NCI-H345 treated with DMSO at 0.1 percent for 48 hours (cell line): ENCODE data around the gene SPATA16.

ENCODE experiments used
- DNase-seq: peaks from one replicate; lab custom pipeline; 2025; ENCODE audit not compliant: unreplicated experiment; lab: John Stamatoyannopoulos, UW

Gene SPATA16

DNA sequence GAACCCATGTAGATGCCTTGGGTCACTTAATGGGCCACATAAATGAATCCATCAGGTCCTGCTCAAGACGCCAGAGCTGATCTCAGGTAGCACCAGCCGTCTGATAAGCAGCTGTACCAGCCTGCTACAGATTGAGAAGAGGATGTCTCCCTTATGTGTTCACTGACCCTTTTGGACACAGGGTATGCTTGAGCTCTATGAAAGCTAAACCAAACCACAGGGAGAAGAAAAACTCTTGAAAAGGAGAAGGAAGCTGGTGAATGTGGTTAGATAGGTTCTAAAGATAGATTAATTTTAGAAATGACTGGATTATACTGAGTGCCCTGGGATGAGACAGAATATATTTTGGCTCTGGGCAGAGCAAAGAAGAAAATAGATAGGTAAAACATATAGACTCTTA lies 187.5 kb downstream of the SPATA16 start:
- no peak for DNase-seq

GRCh38 chr3:172951511-172951910 lies 189.5 kb downstream of the SPATA16 start:
- no peak for DNase-seq

GRCh38 chr3:172946061-172946460 lies 195.0 kb downstream of the SPATA16 start:
- DNase-seq = no peak

DNA sequence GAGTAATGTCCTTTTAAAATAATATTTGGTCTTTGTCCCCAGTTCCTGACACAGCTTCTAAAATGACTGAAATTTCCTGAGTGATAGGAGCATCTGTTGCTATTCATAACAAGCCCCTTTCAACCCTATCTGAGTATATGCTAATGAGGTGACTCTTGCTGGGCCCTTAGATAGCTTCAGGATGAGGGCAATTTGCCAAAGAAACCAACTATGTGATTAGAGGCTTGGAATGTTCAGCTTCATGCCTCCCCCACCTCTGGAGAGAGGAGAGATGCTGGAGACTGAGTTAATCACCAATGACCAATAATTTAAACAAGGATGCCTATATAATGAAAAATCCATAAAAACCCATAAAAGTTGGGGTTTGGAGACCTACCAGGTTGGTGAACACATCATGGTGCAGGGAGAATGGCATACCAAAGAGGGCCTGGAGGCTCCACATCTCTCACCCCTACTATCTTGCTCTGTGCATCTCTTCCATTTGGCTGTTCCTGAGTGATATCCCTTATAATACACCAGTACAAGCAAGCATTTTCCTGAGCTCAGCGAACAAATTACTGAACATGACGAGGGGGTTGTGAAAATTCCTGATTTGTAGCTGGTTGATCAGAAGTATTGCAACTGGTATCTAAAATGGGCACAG lies 201.3 kb downstream of the SPATA16 start:
- no peak for DNase-seq

DNA sequence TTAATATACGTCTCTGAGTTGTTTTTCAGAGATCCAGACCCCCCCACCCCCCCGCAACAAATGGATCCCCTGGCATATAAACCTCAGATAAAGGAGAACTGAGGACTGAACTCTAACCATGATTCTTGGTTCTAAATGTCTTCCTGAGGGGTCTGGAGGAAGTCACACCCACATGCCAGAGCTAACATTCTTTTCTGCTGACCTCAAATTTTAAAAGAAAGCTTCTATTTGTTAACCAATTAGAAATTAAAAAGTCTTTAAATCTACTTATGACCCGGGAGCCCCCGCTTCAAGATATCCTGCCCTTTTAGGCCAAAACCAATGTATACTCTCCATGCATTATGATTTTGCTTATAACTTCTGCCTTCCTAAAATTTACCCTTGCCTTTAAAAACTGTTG lies 202.2 kb downstream of the SPATA16 start:
- no peak for DNase-seq

DNA sequence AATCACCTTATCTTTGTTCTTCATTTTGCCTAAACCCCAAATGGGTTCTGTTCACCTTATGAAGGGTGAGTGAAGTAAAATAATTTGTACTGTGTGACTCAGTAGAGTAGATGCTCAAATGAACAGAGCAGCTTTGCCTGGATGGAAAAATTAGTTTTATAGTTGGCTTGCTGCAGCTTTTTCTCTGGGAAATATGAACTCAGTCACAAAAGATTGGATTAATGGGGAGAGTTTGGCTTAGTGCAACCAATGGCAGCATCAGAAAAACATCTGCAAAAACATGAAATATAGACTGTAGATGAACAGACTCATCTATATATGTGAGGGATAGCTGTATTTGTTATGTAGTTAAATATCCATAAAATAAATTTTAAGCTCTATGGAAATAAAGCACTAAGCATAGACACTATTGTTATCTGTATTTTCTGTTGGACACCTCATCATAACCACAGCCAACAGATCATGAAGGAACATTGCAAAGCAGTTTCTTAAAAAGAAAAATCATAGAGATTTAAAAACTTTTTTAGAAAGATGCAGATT lies 209.2 kb downstream of the SPATA16 start:
- no peak for DNase-seq

DNA sequence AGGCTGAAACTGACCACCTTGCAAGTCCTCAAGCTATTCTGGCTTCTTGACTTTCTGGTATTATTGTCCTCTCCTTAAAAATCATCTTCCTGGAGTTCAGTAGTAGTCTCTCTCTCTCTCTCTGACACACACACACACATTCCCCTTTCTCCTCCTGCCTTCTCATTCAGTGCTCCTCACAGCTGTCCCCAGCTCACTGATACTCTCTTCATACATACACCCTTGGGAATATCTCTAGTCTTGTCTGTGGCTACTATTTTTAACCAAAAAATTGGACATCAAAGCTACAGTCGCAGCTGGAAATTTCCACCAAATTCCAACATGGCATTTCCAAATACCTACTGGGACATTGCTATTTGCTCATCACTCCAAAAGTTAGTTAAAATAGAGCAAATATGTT lies 211.6 kb downstream of the SPATA16 start:
- DNase-seq = no peak

- no peak for DNase-seq
These were observed 216.5 kb downstream of the SPATA16 start for GRCh38 chr3:172924546-172924945.

DNA sequence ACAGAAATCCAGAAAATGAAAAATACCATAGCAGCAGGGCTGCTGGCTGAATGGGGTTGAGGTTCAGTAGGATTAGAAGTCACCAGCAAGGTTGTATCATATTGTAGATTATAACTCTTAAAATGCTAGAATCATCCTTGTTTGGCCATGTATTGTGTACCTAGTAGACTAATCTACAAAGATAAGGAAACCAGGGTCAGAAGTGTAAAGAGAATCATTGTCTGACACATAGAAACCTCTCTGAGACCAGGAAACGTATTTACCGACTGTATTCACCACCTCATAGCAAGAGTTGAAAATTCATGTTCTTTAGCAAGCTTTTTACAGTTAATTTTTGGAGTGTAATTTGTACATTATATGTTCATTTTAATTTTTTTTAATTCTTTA lies 221.7 kb downstream of the SPATA16 start:
- DNase-seq = no peak

GRCh38 chr3:172918568-172919296 lies 222.3 kb downstream of the SPATA16 start:
- DNase-seq = no peak

- DNase-seq = no peak
These were observed 222.9 kb downstream of the SPATA16 start for GRCh38 chr3:172918165-172918564.

DNA sequence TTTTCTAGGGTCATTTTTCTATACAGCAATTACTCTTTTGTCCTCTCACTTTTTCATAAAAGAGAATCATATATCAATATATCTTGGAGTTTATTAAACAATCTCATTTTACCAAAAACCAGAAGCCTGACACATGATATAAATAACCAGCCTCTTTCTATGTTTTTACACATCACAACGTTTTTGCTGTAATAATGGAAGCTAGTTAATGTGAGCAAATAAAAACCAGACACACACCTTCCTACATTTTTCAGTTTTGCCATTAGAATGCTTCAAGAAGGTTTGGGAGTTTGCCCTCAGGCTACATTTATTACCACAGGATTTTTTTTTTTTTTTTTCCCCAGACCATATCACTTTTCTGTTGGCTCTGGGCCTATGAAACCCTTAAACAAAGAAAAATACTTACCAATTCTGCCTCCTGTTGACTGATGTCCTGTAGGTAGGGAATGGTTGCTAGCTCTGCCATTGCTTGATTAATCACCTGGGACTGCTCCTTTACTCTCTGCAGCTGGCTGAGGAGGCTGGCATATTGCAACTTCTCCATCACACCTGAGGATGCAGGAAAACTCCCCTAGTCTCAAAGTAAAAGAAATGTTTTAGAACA lies 225.0 kb downstream of the SPATA16 start:
- DNase-seq = no peak

GRCh38 chr3:172914854-172915253 lies 226.2 kb downstream of the SPATA16 start:
- no peak for DNase-seq

GRCh38 chr3:172913911-172914655 lies 227.0 kb downstream of the SPATA16 start:
- DNase-seq = no peak

GRCh38 chr3:172911142-172911541 lies 229.9 kb downstream of the SPATA16 start:
- no peak for DNase-seq

DNA sequence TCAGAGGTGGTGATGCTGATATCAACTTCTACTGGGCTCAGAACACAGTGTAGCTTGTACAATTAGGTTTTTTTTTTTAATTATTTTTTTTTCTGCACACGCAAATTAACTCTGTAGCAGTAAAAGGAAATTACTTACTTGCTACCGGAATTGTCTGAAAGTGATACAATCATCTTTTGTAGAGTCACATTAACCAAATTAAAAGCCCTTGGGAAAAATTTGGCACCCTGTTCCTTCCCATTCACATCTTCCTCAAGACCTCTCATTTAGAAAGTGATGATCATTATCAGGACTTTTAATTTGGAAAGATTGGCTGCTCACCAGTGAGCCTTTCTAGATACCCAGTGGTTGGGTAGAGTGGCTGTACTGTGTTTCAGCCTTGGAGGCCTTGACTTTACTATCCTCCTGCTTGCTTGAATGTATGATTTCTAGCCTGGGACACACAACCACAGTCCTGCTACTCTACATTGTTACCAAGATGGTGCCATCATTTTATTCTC lies 232.2 kb downstream of the SPATA16 start:
- DNase-seq = no peak

GRCh38 chr3:172905451-172905850 lies 235.6 kb downstream of the SPATA16 start:
- no peak for DNase-seq

DNA sequence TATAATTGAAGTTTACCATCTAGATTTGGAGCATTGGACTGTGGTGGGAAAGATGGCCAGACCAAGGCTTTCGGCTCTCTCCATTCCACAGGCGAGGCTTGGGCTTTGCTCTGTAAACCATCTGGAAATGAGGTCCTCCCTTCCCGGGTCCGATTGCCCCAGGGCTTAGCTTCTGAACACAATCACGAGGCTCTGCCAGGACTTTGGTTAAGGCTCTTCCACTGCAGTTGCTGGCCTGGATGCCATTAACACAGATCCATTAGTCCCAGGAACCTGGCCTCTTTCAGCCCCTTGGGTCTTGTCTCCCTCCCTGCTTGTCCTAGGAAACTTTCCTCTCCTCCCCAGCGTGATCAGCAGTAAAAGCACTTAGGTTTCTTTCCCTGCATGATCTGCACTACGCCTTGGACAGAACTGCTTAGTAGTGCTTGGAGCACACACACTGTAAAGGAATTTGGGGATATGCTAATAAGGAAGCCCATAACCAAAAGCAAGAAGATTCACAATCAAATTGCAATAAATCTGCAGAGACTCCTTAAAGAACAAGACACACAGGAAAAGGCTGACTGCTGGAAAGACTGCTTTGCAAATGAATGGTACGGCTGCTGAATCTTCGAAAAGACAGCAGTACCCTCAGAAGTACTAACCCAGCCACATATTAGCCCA lies 236.2 kb downstream of the SPATA16 start:
- no peak for DNase-seq

DNA sequence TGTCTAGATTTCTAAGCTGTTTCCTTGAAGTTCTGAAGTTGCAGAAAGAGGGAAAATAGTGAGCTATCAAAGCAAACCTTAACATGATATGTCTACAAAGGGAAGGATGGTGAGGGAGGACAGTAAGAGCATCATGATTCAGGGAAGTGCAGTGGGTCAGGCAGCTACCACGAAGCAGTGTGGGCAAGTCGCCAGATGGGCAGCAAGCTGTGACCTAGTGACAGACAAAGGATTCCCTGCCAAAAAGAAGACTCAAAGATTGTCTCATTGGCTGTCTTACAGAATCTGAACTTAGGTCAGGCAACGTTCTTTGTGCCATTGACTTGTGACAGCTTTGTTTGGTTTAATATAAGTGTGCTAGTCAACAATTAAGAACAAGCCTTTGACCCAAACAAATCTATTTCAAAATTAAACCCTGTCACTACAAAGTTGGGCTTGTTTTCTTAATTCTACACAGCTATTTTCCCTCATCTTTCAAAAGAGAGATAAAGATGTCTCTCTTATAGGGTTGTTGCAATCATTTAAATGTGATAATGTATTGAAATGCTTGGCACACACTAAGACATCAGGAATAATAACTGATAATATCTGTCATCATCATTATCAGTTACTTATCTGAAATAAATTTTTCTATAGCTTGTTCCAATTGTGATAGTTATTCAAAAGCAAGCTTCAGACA lies 237.3 kb downstream of the SPATA16 start:
- no peak for DNase-seq

- DNase-seq = no peak
These were observed 248.9 kb downstream of the SPATA16 start for GRCh38 chr3:172892158-172892557.
